ENCODE results near the gene BMI1. TPM values are rescaled to one million over a fixed set of nuclear protein-coding genes. Genes with fewer than 3 reads are reported as not detected.

The BMI1 gene
- total and polyA plus RNA-seq, 2 of the 4 experiments (the other 2 are of a cell fraction): 19.7 to 25.8 TPM

DNA sequence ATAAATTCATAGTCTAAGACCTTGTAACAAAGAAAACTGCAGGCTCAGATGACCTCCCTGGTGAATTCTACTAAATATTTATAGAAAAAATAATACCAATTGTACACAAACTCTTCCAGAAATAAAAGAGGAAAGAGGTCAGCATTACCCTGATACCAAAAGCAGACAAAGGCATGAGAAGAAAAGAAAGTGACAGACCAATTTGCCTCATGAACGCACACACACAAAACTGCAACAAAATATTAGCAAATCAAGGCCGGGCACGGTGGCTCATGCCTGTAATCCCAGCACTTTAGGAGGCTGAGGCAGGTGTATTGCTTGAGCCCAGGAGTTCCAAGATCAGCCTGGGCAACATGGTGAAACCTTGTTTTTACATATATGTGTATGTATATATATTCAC lies 17.4 kb upstream of the BMI1 start:
- H4K20me1 ChIP-seq (ENCODE audit: insufficient read depth, low read length): no peaks in the 10 kb centered on the region
- no peak overlapping the region for H2BK15ac ChIP-seq (ENCODE audit: low read depth, low read length)
- dilution Hi-C loops (cut with HindIII; ENCODE audit: low sequenced_read_pairs, unreplicated experiment): no loop called here
- no peak overlapping the region for H2BK120ac ChIP-seq (ENCODE audit: low read depth, low read length)
- no peak overlapping the region for H4K8ac ChIP-seq (ENCODE audit: low read depth in 2 of 2, low read length in 2 of 2)
- H3K14ac ChIP-seq (replicated peaks; ENCODE audit: low read depth, low read length): no peak overlapping the region
- no peaks in the 10 kb centered on the region; the same call in 1 of the 2 replicates for H3K27me3 ChIP-seq (ENCODE audit: control insufficient read depth, insufficient read depth, low read length)
- no CpG with 5 or more reads among the region's 3 CpGs for WGBS, 2 experiments (ENCODE audit: extremely low coverage in 2 of 2, insufficient read length in 1 of 2)
- H2BK5ac ChIP-seq (ENCODE audit: low read depth, low read length, poor library complexity, severe bottlenecking): no peak overlapping the region
- no TSS peak for BruUV-seq (replicated peaks)
- H3K23ac ChIP-seq (ENCODE audit: low read depth, low read length): no peak overlapping the region
- POLR2A ChIA-PET (ENCODE audit: unreplicated experiment): no interaction called here
- no peak overlapping the region for H3K18ac ChIP-seq (ENCODE audit: low read depth, low read length)
- H3K36me3 ChIP-seq (ENCODE audit: control insufficient read depth, insufficient read depth, low read length): no peaks in the 10 kb centered on the region
- H3K79me1 ChIP-seq (ENCODE audit: low read depth in 1 of 2, low read length in 2 of 2): no peaks in the 10 kb centered on the region
- no peak overlapping the region for H2AFZ ChIP-seq (replicated peaks; ENCODE audit: low read length, poor library complexity)
- no peak overlapping the region for H2BK20ac ChIP-seq (ENCODE audit: low read depth, low read length)
- in situ Hi-C loops (cut with MboI; ENCODE audit: low sequenced_read_pairs): loop anchor here (25.0 kb wide), 1 partner anchor 791 kb away; no protein-coding TSS in a partner anchor
- no peaks in the 10 kb centered on the region for H3K9me1 ChIP-seq (ENCODE audit: insufficient read depth, low read length)
- no peak overlapping the region for H4K5ac ChIP-seq (ENCODE audit: low read depth, low read length)
- H3K9ac ChIP-seq (ENCODE audit: low read depth, low read length): no peak overlapping the region
- H3K9me3 ChIP-seq (ENCODE audit: control insufficient read depth, insufficient read depth, low read length): no peaks in the 10 kb centered on the region
- H3K4ac ChIP-seq (ENCODE audit: low read depth, low read length): no peak overlapping the region
- no peak for ATAC-seq (ENCODE audit: low read depth)
- intact Hi-C loops (cut with micrococcal nuclease): no loop called here
- no peak overlapping the region for H3K56ac ChIP-seq (ENCODE audit: extremely low read depth, insufficient read depth, low read length)
- H3K4me1 ChIP-seq (ENCODE audit: control insufficient read depth, insufficient read depth, low read length): no peaks in the 10 kb centered on the region
- no peak for DNase-seq
- TF ChIP-seq, protein P1, sequence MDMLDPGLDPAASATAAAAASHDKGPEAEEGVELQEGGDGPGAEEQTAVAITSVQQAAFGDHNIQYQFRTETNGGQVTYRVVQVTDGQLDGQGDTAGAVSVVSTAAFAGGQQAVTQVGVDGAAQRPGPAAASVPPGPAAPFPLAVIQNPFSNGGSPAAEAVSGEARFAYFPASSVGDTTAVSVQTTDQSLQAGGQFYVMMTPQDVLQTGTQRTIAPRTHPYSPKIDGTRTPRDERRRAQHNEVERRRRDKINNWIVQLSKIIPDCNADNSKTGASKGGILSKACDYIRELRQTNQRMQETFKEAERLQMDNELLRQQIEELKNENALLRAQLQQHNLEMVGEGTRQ (IDR thresholded peaks at IDR 0.05; ENCODE audit: low read depth, low read length): no peak
- no peak overlapping the region for H2AK9ac ChIP-seq (replicated peaks; ENCODE audit: low read depth, low read length, poor library complexity)
- no peak overlapping the region for H4K91ac ChIP-seq (ENCODE audit: insufficient read depth, low read depth, low read length)
- CTCF ChIA-PET: no interaction called here
- H3K27ac ChIP-seq (ENCODE audit: insufficient read depth, low read length): no peak overlapping the region
- no peak overlapping the region for H3K4me3 ChIP-seq (ENCODE audit: insufficient read depth, low read depth, low read length)
- H3K4me2 ChIP-seq (ENCODE audit: low read depth, low read length): no peak overlapping the region
- no peak overlapping the region for H2AK5ac ChIP-seq (ENCODE audit: low read depth, low read length)
